Esophagus mucosa (tissue), 1 donor: ENCODE data around the gene IL12RB1. TPM values are rescaled to one million over a fixed set of nuclear protein-coding genes. Genes with fewer than 3 reads are reported as not detected.
"Not testable (repeated sequence)": the region's sequence is repeated elsewhere in the genome, so short reads cannot be mapped to it uniquely, and the experiment has no call there.

Source experiments
- ATAC-seq: fragments of 200-7000 bp; cut with Tn5 transposase; one replicate; pipeline ENCODE4 v1.9.1; 2020
- total RNA-seq: library from RNA; stranded (reverse); gene quantifications from one replicate; pipeline ENCODE4 v1.2.4, GENCODE V29; 2023
- donor health status: DM: yes; HTN: yes; CAD: no.

The IL12RB1 gene
- total RNA-seq, 1 donor from 2014 or later: 0.36 TPM

GRCh38 chr19:18110609-18111232, 24.0 kb upstream of the IL12RB1 start:
- no peak for ATAC-seq

- ATAC-seq: peak; percentile 51
Measured at GRCh38 chr19:18109733-18110608, 23.2 kb upstream of the IL12RB1 start.

GRCh38 chr19:18109341-18109732, 22.6 kb upstream of the IL12RB1 start:
- peak; percentile 14 for ATAC-seq

GRCh38 chr19:18108897-18109296, 22.2 kb upstream of the IL12RB1 start:
- ATAC-seq: no peak

GRCh38 chr19:18107235-18107634, 20.5 kb upstream of the IL12RB1 start:
- no peak for ATAC-seq

- not testable (repeated sequence) for ATAC-seq
Measured at GRCh38 chr19:18105259-18105658, 18.5 kb upstream of the IL12RB1 start.

GRCh38 chr19:18104793-18105131, 18.0 kb upstream of the IL12RB1 start:
- no peak for ATAC-seq

GRCh38 chr19:18102916-18103542, 16.3 kb upstream of the IL12RB1 start:
- ATAC-seq: no peak

GRCh38 chr19:18101268-18101667, 14.5 kb upstream of the IL12RB1 start:
- ATAC-seq: no peak

- ATAC-seq: no peak
Measured at GRCh38 chr19:18100710-18101109, 14.0 kb upstream of the IL12RB1 start.

- no peak for ATAC-seq
Measured at GRCh38 chr19:18099623-18099995, 12.9 kb upstream of the IL12RB1 start.

- ATAC-seq: peak; percentile 41
Measured at GRCh38 chr19:18098891-18099622, 12.3 kb upstream of the IL12RB1 start.

GRCh38 chr19:18097993-18098890, 11.5 kb upstream of the IL12RB1 start:
- no peak for ATAC-seq

- ATAC-seq: peak; percentile 95
Measured at GRCh38 chr19:18097217-18097992, 10.7 kb upstream of the IL12RB1 start, which contains the start of gene MAST3. Gene MAST3, plus strand, starts transcription at chr19:18097778. Its CDS starts 15 bp downstream, at chr19:18097793.

- no peak for ATAC-seq
Measured at GRCh38 chr19:18096258-18096657, 9.5 kb upstream of the IL12RB1 start.

- peak; percentile 27 for ATAC-seq
Measured at GRCh38 chr19:18093439-18094161, 6.9 kb upstream of the IL12RB1 start.

- ATAC-seq: peak; percentile 38
Measured at GRCh38 chr19:18091217-18091608, 4.5 kb upstream of the IL12RB1 start.

GRCh38 chr19:18090545-18091216, 3.9 kb upstream of the IL12RB1 start:
- peak; percentile 14 for ATAC-seq

GRCh38 chr19:18089726-18090125, 3.0 kb upstream of the IL12RB1 start:
- ATAC-seq: peak; percentile 14

- peak; percentile 35 for ATAC-seq
Measured at GRCh38 chr19:18089096-18089541, 2.4 kb upstream of the IL12RB1 start.
